Measurements from ENCODE around the gene TMPRSS11F.
"Not testable (repeated sequence)": the region's sequence is repeated elsewhere in the genome, so short reads cannot be mapped to it uniquely, and the experiment has no call there.

TMPRSS11F gene

DNA sequence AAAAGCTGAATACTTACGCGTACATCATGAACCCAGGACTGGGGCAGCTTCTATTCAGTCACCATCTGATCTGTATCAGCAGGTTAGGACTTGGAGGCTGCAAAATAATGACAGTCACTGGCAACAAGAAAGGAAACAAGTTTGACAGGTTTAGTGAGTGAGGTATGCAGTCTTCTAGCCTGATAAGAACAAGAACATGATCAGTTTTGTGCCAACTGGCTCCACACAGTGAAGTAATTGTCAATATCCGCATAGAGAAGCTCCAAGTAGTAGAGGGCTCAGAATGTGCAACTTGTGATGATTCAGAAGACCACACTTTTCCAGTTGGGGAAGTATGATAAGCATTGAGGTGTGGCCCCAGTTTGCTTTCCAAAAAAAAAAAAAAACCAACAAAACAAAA is at the start of gene TMPRSS11F:
TMPRSS11F (minus strand) TSS at position 77 of the 400 bp plus-strand sequence; CDS start at position 28, 49 bp downstream.
- Mint-ChIP-seq H3K4me1 (no peaks in the 10 kb centered on the region), H3K4me3 (no peak within 1 kb of the TSS), H3K27ac (no peak within 1 kb of the TSS), H3K9me3 (peaks cover 6 to 16% of the 10 kb centered on the region in 2 donors), H3K27me3 (peaks cover 7% of the 10 kb centered on the region)
- DNase-seq (no peak), ATAC-seq (no peak)

DNA sequence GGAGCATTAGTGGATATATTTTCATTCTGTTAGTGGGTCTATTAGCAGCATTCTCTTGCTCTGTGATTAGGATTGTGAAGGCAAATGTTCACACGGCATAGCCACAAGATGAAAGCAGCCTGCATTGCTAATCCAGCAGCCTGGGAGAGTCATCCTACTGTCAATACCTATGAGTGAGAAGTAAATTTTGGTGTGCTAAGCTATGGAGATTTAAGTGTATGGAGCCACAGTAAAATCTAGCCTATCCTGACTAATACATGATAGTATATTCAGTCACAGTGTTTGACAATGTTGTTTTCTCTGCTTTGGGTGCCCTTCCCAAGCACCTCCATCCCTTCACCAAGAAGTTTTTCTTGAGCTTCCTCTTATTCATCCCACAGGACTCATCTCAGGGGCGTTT is 47.2 kb upstream of the TMPRSS11F start:
- no peaks in the 10 kb centered on the region for H3K9me3 Mint-ChIP-seq
- no peak overlapping the region for H3K4me3 Mint-ChIP-seq
- DNase-seq = no peak
- no peak overlapping the region for H3K27ac Mint-ChIP-seq
- ATAC-seq = no peak
- H3K4me1 Mint-ChIP-seq = no peaks in the 10 kb centered on the region
- peaks cover 29% of the 10 kb centered on the region for H3K27me3 Mint-ChIP-seq

DNA sequence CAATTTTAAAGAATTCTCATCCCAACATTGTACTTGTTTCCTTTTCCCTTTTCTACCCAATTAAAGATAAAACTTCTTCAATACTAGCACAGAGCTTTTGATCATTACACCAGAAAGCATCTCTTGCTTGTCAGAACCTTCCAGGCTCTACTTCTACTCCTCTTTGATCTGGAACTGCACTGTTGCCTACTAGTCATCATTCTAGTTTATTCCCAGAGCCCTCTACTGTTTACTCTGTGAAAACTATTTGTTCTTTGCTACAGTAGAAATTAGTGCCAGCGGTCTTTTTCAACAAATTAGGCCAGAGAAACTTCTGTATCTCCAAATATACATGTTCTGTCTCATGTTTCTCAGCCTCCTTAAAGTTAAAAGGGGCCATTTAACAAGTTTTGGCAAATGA is 46.8 kb upstream of the TMPRSS11F start:
- no peaks in the 10 kb centered on the region for H3K4me1 Mint-ChIP-seq
- H3K27ac Mint-ChIP-seq = no peak overlapping the region
- no peak overlapping the region for H3K4me3 Mint-ChIP-seq
- H3K27me3 Mint-ChIP-seq = peaks cover 27% of the 10 kb centered on the region
- ATAC-seq (no peak), DNase-seq (no peak)
- H3K9me3 Mint-ChIP-seq = no peaks in the 10 kb centered on the region

DNA sequence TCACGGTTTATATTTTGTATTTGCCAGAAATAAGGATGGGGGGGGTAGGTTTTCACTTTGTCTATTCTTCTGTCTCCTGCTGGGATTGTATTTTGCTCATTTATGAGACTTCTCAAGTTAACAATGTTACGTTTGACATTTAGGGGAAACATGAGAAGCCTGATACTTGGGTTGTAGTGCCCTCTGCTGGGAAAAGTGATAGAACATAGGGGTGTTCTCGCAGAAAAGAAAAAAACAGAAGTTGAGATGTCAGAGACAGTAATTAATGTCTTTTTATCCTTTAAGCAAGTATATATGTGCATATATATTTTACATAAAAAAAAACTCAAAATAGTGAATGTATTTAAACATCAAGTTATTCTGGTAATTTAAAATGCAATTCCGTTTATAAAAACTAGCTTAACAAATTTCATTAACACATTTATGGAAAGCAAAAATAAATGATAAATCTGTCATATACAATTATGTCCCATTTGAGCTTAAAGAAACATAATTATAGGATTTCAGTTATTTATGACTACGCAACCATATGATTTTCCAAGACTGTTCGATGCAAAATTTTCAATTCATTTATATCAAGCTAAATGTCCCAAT is 46.0 kb upstream of the TMPRSS11F start:
- H3K27me3 Mint-ChIP-seq = peaks cover 27% of the 10 kb centered on the region
- no peak overlapping the region for H3K27ac Mint-ChIP-seq
- no peak overlapping the region for H3K4me3 Mint-ChIP-seq
- H3K9me3 Mint-ChIP-seq = no peaks in the 10 kb centered on the region
- DNase-seq = peak; percentile 29 to 40
- ATAC-seq = peak; percentile 68
- H3K4me1 Mint-ChIP-seq = no peaks in the 10 kb centered on the region

DNA sequence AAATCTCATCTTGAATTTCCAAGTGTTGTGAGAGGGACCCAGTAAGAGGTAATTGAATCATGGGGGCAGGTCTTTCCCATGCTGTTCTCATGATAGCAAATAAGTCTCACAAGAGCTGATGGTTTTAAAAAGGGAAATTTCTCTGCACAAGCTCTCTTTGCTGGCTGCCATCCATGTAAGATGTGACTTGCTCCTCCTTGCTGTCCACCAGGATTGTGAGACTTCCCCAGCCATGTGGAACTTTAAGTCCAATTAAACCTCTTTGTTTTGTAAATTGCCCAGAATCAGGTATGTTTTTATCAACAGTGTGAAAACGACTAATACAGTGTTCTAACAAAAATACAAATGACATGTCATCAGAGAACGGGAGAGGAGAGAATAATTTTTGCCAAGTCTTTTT is 44.7 kb upstream of the TMPRSS11F start:
- H3K4me3 Mint-ChIP-seq, ATAC-seq, DNase-seq, H3K4me1 Mint-ChIP-seq, H3K9me3 Mint-ChIP-seq: not testable (repeated sequence)
- H3K27ac Mint-ChIP-seq = peak overlapping the region in 1 of 2 donors; percentile 61
- H3K27me3 Mint-ChIP-seq = peaks cover 27% of the 10 kb centered on the region

DNA sequence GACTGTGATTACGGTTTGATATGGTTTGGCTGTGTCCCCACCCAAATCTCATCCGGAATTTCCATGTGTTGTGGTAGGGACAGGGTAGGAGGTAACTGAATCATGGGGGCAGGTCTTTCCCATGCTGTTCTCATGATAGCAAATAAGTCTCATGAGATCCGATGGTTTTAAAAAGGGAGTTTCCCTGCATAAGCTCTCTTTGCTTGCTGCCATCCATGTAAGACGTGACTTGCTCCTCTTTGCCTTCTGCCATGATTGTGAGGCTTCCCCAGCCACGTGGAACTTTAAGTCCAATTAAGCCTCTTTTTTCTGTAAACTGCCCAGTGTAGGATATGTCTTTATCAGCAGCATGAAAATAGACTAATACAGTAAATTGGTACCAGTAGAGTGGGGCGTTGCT is 42.5 kb upstream of the TMPRSS11F start:
- ATAC-seq, H3K9me3 Mint-ChIP-seq, H3K4me1 Mint-ChIP-seq, H3K4me3 Mint-ChIP-seq, H3K27ac Mint-ChIP-seq, DNase-seq: not testable (repeated sequence)
- peaks cover 28% of the 10 kb centered on the region for H3K27me3 Mint-ChIP-seq

DNA sequence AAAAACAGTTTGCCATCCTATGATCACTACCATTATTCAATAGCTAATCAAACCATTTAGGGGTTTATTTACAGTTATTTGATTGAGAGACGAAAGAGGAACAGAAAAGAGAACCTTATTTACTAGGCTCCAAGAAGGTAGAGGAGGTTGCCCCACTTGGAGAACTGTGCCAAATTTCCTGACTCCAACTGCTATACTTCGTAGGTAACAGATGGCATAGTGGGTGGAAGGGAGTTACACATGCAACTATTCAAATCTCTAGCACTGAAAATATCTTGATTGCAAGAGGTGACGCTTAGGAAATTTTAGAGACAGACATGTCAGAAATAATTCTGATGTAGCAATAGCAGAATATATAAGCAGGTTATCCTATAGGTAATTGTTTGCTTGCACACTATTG is 38.0 kb upstream of the TMPRSS11F start:
- Mint-ChIP-seq H3K27ac (no peak overlapping the region), H3K27me3 (peaks cover 20% of the 10 kb centered on the region), H3K4me1 (no peaks in the 10 kb centered on the region)

DNA sequence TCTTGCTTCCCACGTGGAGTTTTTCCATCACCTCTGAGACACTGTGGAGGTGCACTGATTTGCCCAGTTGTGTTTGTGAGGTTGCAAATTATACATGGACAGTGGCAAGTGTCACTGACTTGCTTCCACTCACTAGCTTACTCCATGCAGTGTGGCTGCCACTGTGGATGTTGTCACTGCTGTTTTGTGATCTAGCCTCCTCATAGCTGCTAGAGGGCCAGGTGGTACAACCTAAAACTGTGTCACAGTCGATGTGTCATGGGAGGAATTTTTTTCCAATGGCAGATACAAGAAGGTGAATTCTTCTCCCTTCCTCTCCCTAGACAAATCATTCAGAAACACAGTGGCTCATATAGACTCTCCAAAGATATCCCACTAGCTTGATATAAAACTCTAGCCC is 37.5 kb upstream of the TMPRSS11F start:
- ATAC-seq (no peak), DNase-seq (no peak)
- Mint-ChIP-seq H3K9me3 (no peaks in the 10 kb centered on the region), H3K27ac (no peak overlapping the region), H3K27me3 (peaks cover 25% of the 10 kb centered on the region), H3K4me3 (no peak overlapping the region), H3K4me1 (no peaks in the 10 kb centered on the region)

More for the DNA sequence above, 38.0 kb upstream of the TMPRSS11F start:
- no peaks in the 10 kb centered on the region for H3K9me3 Mint-ChIP-seq
- no peak overlapping the region for H3K4me3 Mint-ChIP-seq
- ATAC-seq (no peak), DNase-seq (no peak)

DNA sequence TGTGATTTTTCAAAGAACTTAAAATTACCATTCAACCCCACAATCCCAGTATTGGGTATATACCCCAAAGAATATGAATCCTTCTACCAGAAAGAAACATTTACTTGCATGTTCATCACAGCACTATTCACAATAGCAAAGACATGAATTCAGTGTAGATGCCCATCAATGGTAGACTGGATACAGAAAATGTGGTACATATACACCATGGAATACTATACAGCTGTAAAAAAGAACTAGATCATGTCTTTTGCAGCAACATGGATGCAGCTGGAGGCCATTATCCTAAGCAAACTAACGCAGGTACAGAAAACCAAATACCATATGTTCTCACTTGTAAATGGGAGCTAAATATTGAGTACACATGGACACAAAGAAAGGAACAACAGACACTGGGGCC is 34.1 kb upstream of the TMPRSS11F start:
- H3K9me3 Mint-ChIP-seq = no peaks in the 10 kb centered on the region
- H3K27ac Mint-ChIP-seq = no peak overlapping the region
- H3K4me1 Mint-ChIP-seq = no peaks in the 10 kb centered on the region
- DNase-seq (no peak), ATAC-seq (no peak)
- H3K27me3 Mint-ChIP-seq = peaks cover 32% of the 10 kb centered on the region
- H3K4me3 Mint-ChIP-seq = no peak overlapping the region

DNA sequence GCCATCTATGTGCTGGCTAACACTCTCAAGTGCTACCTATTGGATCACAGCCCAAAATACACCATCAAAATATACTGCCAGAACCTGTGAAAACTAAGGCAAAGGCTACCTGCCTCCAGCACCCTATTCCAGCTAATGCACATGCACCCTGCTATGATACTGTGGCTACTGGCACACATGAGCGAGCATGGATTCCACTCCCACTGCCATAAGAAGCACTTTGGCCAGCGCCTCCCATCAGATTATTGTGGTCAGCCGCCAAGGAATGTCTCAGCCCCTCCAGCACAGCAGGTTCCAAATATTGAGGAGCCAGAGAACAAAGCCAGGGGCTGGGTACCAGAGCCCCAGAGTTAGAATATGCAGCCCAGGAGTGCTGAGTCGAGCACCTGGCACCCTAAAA is 32.5 kb upstream of the TMPRSS11F start:
- no peaks in the 10 kb centered on the region for H3K9me3 Mint-ChIP-seq
- H3K27ac Mint-ChIP-seq = peak overlapping the region in 1 of 2 donors; percentile 72
- peaks cover 31% of the 10 kb centered on the region for H3K27me3 Mint-ChIP-seq
- no peaks in the 10 kb centered on the region for H3K4me1 Mint-ChIP-seq
- ATAC-seq = no peak
- no peak overlapping the region for H3K4me3 Mint-ChIP-seq
- no peak for DNase-seq

DNA sequence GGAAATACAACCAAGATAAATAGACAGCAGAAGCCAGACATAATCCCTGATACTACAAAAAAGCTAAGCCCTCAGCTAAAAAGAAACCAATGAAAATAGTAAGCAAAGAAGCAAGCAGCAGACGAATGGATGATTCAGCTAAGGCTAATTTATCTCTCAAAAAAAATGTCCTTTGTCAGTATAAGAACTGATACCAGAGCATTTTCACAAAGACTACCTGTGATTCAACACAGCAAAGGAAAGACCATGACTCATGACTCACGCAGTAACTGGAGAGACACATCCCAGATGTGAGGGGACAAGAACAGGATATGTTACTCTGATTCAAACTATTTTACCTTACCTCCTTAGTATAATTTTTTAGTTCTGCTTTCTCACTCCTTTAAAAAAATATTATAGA is 22.7 kb upstream of the TMPRSS11F start:
- DNase-seq = no peak
- Mint-ChIP-seq H3K4me3 (no peak overlapping the region), H3K27ac (no peak overlapping the region), H3K27me3 (peaks cover 9% of the 10 kb centered on the region), H3K4me1 (no peaks in the 10 kb centered on the region), H3K9me3 (peaks cover 0 to 5% of the 10 kb centered on the region in 2 donors)
- ATAC-seq = no peak

DNA sequence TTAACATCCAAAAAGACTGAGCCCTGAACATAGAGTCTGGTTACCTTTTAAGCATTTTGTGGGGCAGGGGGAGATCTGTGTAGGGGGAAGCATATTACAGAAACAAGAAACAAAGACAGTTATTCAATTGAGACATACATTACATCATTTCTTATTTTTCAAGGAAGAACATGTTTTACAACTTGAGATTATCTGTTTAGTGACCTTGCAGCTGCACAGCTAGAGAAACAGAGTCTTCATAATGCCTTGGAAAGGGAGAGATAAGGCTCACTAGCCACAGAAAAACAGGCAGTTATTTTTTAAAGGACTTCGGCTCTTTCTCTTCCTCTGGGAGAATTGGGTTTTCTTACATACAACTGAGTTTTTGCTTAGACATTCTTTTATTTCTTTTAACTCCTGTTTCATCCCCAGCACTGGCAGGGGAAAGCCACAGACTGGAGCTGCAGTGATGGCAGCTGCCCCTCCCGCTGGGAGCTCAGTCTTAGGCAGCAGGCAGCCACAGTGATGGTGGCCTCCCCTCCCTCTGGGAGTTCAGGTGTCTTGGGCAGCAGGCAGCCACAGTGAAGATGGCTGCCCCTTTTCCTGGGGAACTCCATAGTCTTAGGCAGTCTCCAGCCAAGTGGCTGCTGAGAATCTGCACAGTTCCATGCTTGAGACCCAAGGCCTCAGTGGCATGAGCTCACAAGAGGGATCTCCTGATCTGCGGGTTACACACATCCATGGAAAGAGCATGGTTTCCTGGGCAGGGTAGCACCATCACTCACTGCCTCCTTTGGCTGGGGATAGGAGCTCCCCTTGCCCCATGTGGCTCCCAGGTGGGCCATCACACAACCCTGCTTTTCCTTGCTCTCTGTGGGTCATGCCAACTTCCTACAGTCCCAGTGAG is 19.4 kb upstream of the TMPRSS11F start:
- Mint-ChIP-seq H3K9me3 (peaks cover 0 to 8% of the 10 kb centered on the region in 2 donors), H3K27ac (no peak overlapping the region), H3K4me3 (no peak overlapping the region), H3K27me3 (peaks cover 8% of the 10 kb centered on the region), H3K4me1 (no peaks in the 10 kb centered on the region)
- ATAC-seq (no peak), DNase-seq (no peak)

DNA sequence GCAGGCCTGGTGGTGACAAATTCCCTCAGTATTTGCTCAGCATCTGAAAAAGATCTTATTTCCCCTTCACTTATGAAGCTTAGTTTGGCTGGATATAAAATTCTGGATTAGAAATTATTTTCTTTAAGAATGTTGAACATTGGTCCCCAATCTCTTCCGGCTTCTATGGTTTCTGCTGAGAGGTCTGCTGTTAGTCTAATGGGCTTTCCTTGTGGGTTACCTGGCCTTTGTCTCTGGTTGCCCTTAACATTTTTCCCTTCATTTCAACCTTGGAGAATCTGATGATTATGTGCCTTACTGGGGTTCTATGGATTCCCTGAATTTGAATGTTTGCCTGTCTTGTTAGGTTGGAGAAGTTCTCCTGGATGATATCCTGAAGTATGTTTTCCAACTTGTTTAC is 17.4 kb upstream of the TMPRSS11F start:
- no peaks in the 10 kb centered on the region for H3K4me1 Mint-ChIP-seq
- ATAC-seq = no peak
- DNase-seq = no peak
- H3K27ac Mint-ChIP-seq = no peak overlapping the region
- no peak overlapping the region for H3K4me3 Mint-ChIP-seq
- H3K9me3 Mint-ChIP-seq = peaks cover 0 to 8% of the 10 kb centered on the region in 2 donors
- peaks cover 8% of the 10 kb centered on the region for H3K27me3 Mint-ChIP-seq

DNA sequence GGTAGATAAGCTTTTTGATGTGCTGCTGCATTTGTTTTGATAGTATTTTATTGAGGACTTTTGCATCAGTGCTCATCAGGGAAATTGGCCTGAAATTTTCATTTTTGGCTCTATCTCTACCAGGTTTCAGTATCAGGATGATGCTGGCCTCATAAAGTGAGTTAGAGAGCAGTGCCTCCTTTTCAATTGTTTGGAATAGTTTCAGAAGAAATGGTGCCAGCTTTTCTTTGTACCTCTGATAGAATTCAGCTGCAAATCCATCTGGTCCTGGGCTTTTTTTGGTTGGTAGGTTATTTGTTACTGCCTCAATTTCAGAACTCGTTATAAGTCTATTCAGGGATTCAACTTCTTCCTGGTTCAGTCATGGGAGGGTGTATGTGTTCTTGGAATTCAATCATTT is 15.6 kb upstream of the TMPRSS11F start:
- no peaks in the 10 kb centered on the region for H3K4me1 Mint-ChIP-seq
- H3K27ac Mint-ChIP-seq = no peak overlapping the region

DNA sequence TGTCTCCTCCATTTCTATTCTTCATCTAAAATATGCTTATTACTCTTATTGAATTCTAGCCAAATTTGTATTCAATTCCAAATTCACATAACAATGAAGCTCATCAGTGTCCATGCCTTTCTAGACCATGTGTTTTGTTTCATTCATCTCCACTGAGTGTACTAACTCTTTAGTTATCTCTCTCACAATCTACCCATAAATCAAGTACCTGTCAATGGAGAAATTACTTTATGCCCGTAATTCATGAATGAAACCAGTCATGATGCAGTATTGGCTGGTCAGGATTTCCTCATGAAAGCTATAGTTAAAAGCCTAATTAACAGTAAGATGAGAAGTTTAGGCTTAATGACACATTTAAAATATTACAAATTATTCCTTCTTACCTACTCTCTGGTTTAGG is 12.2 kb upstream of the TMPRSS11F start:
- peaks cover 8% of the 10 kb centered on the region for H3K27me3 Mint-ChIP-seq
- no peak overlapping the region for H3K4me3 Mint-ChIP-seq
- no peaks in the 10 kb centered on the region for H3K9me3 Mint-ChIP-seq
- no peak for ATAC-seq
- no peaks in the 10 kb centered on the region for H3K4me1 Mint-ChIP-seq
- H3K27ac Mint-ChIP-seq = no peak overlapping the region
- DNase-seq = no peak

More for the DNA sequence above, 15.6 kb upstream of the TMPRSS11F start:
- Mint-ChIP-seq H3K27me3 (peaks cover 8% of the 10 kb centered on the region), H3K9me3 (peaks cover 0 to 8% of the 10 kb centered on the region in 2 donors), H3K4me3 (no peak overlapping the region)
- DNase-seq (no peak), ATAC-seq (no peak)

DNA sequence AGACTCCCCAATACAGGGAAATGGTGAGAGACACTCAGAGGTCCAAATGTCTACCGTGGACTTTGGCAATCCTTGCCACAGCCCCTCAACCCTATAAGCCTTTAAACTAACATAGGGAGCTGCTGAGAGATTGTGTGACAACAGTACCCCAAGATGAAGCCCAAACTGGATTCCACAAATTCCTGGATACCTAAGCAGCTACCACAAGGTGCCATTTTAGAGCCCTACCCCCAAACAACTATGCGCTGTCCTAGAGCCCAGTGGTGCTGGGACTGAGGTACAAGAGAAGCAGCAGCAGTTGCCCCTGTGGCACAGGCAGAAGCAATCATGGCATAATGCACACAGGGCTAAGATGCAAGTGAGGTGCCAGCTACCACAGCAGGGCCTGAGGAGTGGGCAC is 2.7 kb upstream of the TMPRSS11F start:
- no peak for ATAC-seq
- no peak overlapping the region for H3K27ac Mint-ChIP-seq
- peaks cover 7 to 16% of the 10 kb centered on the region in 2 donors for H3K9me3 Mint-ChIP-seq
- H3K4me1 Mint-ChIP-seq = no peaks in the 10 kb centered on the region
- H3K27me3 Mint-ChIP-seq = peaks cover 7% of the 10 kb centered on the region
- DNase-seq = no peak
- H3K4me3 Mint-ChIP-seq = no peak overlapping the region
